Spleen (tissue), 11 donors: ENCODE data around the gene CAMSAP2. TPM values are rescaled to one million over a fixed set of nuclear protein-coding genes. Genes with fewer than 3 reads are reported as not detected.

Experiments
- DNase-seq: peaks from one replicate; pipeline ENCODE4 v3.0.0-alpha.2; 2020
- H3K27ac ChIP-seq, 8 donors: fragments of 200-600 bp; sonication (generic) in 7 of 8; 1 replicate in 4 of 8; 2 replicates in 4 of 8; pipeline versions ENCODE4 v1.5.0 to v1.8.0; 2016 to 2021; ENCODE audit warnings: inconsistent platforms in 4 of 8, mild to moderate bottlenecking in 4 of 8, moderate library complexity in 1 of 8
- H3K27me3 ChIP-seq, 7 donors: fragments of 200-600 bp; sonication (generic) in 6 of 7; replicated peaks in 1 of 7; 1 replicate in 4 of 7; 2 replicates in 3 of 7; pipeline versions ENCODE4 v1.5.0 to v1.8.0; 2016 to 2021; ENCODE audit warnings: inconsistent platforms in 3 of 7, mild to moderate bottlenecking in 1 of 7
- H3K36me3 ChIP-seq, 6 donors: fragments of 200-600 bp; sonication (generic) in 5 of 6; 1 replicate in 4 of 6; 2 replicates in 2 of 6; pipeline versions ENCODE4 v1.5.0 to v1.8.0; 2016 to 2021; ENCODE audit warnings: inconsistent platforms in 2 of 6
- H3K4me1 ChIP-seq, 6 donors: fragments of 200-600 bp; sonication (generic) in 5 of 6; 1 replicate in 3 of 6; 2 replicates in 3 of 6; pipeline versions ENCODE4 v1.5.0 to v1.8.0; 2016 to 2021; ENCODE audit warnings: inconsistent platforms in 3 of 6
- H3K4me3 ChIP-seq, 8 donors: fragments of 200-600 bp; sonication (generic) in 7 of 8; 1 replicate in 4 of 8; 2 replicates in 4 of 8; pipeline versions ENCODE4 v1.5.0 to v1.8.0; 2016 to 2021; ENCODE audit warnings: inconsistent platforms in 4 of 8, mild to moderate bottlenecking in 4 of 8, moderate library complexity in 2 of 8
- H3K9me3 ChIP-seq, 8 donors: fragments of 200-600 bp; sonication (generic) in 7 of 8; 1 replicate in 4 of 8; 2 replicates in 4 of 8; pipeline versions ENCODE4 v1.5.0 to v1.8.0; 2016 to 2021; ENCODE audit warnings: inconsistent platforms in 4 of 8
- POLR2A ChIP-seq, 3 donors: fragments of 450-650 bp; IDR thresholded peaks; one replicate each; pipeline ENCODE4 v1.5.1; 2017; ENCODE audit warnings: antibody characterized with exemption in 3 of 3, mild to moderate bottlenecking in 1 of 3
- POLR2AphosphoS5 ChIP-seq, 3 donors: sonication (generic); formaldehyde crosslinking; IDR thresholded peaks; one replicate each; pipeline ENCODE4 v1.5.1; 2017; ENCODE audit warnings: antibody characterized with exemption in 3 of 3
- WGBS, 5 donors: extraction: QIAGEN DNeasy Blood & Tissue Kit in 3 of 5; methylation state at CpG; one replicate each; pipeline versions ENCODE4 v1.1.5 to v1.1.7; 2013 to 2018; 5-methylcytosine and 5-hydroxymethylcytosine counted together
- intact Hi-C: fragments of 100-400 bp; cut with DNase I; formaldehyde crosslinking; loops from one replicate; pipeline ENCODE4 v1.15.0; 2023; ENCODE audit warnings: low total_unique reads
- polyA plus RNA-seq, 3 donors: library from polyadenylated mRNA; stranded (reverse); fragments of 200-250 nt; gene quantifications; one replicate each; pipeline ENCODE4 v1.2.1, GENCODE V29; 2013
- total RNA-seq, 7 donors: library from RNA; depleted of rRNA in 3 of 7; stranded (reverse); fragments of >200 nt in 3 of 7; fragmentation: NEBNext Ultra II Directional in 4 of 7; extraction: Animal tissue kit (Norgen Biotek cat#: 25700) in 4 of 7; gene quantifications; one replicate each; pipeline versions ENCODE4 v1.1.0 to v1.2.1, GENCODE V29; 2016 to 2021
- TF ChIP-seq, protein P1 (sequence below), 11 experiments: fragments of 200-600 bp in 7 of 11; fragments of 450-650 bp in 4 of 11; sonication (generic) in 4 of 11; IDR thresholded peaks in 8 of 11; conservative IDR thresholded peaks in 3 of 11; 1 replicate in 7 of 11; 2 replicates in 4 of 11; pipeline versions ENCODE4 v1.4.0 to v1.8.0; 2016 to 2021; ENCODE audit warnings: antibody characterized with exemption in 11 of 11, inconsistent platforms in 4 of 11, mild to moderate bottlenecking in 1 of 11
- donor health status: healthy with polysubstance abuse.
- donor health status: DM: no; HTN: no; CAD: no; lungs with moderate emphysema.
- donor health status: DM: no; HTN: no; CAD: no.
- donor health status: Bipolar disorder and iron deficiency.
- donor health status: healthy.
- donor health status: DM: no; HTN: no; CAD: no.
- donor health status: DM: yes; HTN: yes; CAD: no.

The CAMSAP2 gene
- total and polyA plus RNA-seq, 10 donors: 2.1 to 24.7 (median 17.2) TPM

DNA sequence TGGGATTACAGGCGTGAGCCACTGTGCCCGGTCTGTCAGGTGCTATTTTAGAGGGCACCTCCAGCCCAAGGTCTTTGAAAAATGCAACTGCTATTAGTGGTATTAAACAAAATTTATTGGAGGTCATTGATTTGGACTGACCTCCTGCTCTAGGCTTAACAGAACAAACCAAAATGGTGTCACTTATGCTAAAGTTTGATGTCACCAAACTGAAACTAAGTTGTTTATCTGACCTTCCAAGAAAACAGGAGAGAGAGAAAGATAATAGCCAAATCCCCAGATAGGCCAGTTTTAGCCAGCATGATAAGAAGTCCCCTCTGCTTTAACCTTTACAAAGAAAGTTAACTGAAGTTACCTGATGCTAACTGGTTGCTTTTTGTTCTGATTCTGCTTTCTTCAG lies 147.9 kb downstream of the CAMSAP2 start:
- intact Hi-C loops: no loop called here
- no peak for DNase-seq

DNA sequence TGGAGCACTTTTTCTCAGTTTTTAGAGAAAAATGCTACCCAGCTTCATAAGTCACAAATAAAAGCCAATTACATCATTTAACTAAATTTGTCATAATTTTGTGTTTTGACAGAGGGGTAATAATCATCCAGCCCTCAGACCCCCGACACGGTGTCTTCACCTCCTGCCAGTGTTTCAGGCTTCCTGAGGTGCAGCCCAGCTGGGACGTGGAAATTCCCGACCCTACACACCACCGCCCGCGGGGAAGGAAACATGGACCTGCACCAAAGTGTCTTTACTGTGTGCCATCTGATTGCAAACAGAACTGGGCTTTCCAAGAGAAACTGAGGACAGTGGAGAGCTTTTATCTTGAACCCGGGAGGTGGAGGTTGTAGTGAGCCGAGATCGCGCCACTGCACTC lies 148.3 kb downstream of the CAMSAP2 start:
- intact Hi-C loops: no loop called here
- DNase-seq: no peak
- Histone ChIP-seq H3K36me3 (no peaks in the 10 kb centered on the region), H3K27ac (peak overlapping the region in 2 of 8 donors; percentile 54 to 77), H3K4me1 (peaks cover 14 to 66% (median 50%) of the 10 kb centered on the region in 6 donors), H3K27me3 (peaks cover 0 to 22% (median 14%) of the 10 kb centered on the region in 7 donors), H3K9me3 (no peaks in the 10 kb centered on the region), H3K4me3 (peak overlapping the region in 1 of 8 donors; percentile 44)
- TF ChIP-seq POLR2A (IDR thresholded peaks at IDR 0.05) (no peak), POLR2AphosphoS5 (IDR thresholded peaks at IDR 0.05) (no peak)
- TF ChIP-seq, protein P1, sequence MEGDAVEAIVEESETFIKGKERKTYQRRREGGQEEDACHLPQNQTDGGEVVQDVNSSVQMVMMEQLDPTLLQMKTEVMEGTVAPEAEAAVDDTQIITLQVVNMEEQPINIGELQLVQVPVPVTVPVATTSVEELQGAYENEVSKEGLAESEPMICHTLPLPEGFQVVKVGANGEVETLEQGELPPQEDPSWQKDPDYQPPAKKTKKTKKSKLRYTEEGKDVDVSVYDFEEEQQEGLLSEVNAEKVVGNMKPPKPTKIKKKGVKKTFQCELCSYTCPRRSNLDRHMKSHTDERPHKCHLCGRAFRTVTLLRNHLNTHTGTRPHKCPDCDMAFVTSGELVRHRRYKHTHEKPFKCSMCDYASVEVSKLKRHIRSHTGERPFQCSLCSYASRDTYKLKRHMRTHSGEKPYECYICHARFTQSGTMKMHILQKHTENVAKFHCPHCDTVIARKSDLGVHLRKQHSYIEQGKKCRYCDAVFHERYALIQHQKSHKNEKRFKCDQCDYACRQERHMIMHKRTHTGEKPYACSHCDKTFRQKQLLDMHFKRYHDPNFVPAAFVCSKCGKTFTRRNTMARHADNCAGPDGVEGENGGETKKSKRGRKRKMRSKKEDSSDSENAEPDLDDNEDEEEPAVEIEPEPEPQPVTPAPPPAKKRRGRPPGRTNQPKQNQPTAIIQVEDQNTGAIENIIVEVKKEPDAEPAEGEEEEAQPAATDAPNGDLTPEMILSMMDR (IDR thresholded peaks at IDR 0.05 in 8 of 11, conservative IDR thresholded peaks at IDR 0.05 in 3 of 11): no peak
- 50 to 76% (median 67%) methylated on average over 11 of the region's 11 CpGs for WGBS, 5 donors

More for the DNA sequence above, 147.9 kb downstream of the CAMSAP2 start:
- TF ChIP-seq, protein P1 (IDR thresholded peaks at IDR 0.05 in 8 of 11, conservative IDR thresholded peaks at IDR 0.05 in 3 of 11): no peak
- no peak for TF ChIP-seq POLR2A (IDR thresholded peaks at IDR 0.05)
- TF ChIP-seq POLR2AphosphoS5 (IDR thresholded peaks at IDR 0.05): no peak
- Histone ChIP-seq H3K27ac (peak overlapping the region in 2 of 8 donors; percentile 54 to 77), H3K36me3 (no peaks in the 10 kb centered on the region), H3K27me3 (peaks cover 0 to 18% (median 10%) of the 10 kb centered on the region in 7 donors), H3K9me3 (no peaks in the 10 kb centered on the region), H3K4me1 (peaks cover 14 to 62% (median 45%) of the 10 kb centered on the region in 6 donors), H3K4me3 (no peak overlapping the region)
- 89 to 97% (median 90%) methylated on average over 2 of the region's 2 CpGs for WGBS, 5 donors

DNA sequence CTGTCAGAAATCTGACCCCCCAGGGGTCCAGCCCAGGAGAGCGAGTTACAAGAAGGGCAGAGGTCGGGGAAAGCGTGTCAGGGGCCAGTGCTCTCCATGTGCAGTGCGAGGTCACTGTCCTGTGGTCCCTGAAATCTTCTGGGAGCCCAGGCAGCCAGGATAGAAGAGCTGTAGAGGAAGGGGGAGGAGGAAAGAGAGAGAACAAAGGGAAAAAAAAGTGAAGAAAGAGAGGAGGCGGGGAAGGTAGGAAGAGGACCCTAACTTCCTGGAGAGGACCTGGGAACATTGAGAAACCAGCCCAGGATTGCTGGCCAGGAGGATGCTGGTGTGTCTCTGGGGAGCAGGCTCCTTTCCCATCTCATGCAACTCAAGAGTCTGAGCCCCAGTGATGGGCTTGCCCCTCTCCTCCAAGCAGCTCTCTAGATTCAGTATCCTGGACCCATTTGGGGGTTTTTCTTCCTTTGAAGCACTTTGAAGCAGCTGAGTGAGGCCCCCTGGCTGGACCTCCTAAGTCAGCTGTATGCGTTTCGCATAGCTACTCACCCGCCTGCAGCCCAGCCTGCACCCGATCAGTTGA lies 149.2 kb downstream of the CAMSAP2 start:
- H3K4me1 ChIP-seq: peaks cover 14 to 70% (median 51%) of the 10 kb centered on the region in 6 donors
- WGBS, 5 donors: 44 to 61% (median 58%) methylated on average over 9 of the region's 9 CpGs

DNA sequence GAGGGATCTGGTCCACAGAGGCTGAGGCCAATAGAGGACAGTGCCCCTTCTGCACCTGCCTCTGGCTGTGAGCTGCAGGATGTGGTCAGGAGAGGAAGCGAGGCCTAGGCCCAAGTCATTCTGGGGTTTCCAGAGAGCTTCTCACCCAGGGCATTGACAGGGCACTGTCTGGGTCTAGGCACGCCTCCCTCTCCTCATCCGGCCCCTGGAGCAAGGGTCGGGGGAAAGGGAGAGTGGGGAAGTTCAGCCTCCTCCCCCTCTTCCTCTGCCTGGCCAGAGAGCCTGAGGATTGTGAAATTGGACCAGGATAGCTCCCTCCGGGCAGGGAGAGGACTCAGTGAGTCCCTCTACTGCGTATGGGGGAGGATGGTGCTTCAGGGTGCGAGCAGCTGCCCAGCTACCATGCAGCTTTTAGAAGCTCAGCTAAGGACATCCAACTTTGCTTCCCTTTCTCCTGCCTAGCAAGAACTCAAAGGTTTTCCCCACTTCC lies 149.7 kb downstream of the CAMSAP2 start:
- Histone ChIP-seq H3K27ac (peak overlapping the region in 7 of 8 donors; percentile 15 to 77 (median 22)), H3K4me1 (peaks cover 14 to 70% (median 51%) of the 10 kb centered on the region in 6 donors)
- 9 to 25% (median 18%) methylated on average over 7 of the region's 7 CpGs for WGBS, 5 donors

More for the DNA sequence above, 149.2 kb downstream of the CAMSAP2 start:
- Histone ChIP-seq H3K27ac (peak overlapping the region in 5 of 8 donors; percentile 15 to 77 (median 51)), H3K36me3 (no peaks in the 10 kb centered on the region), H3K27me3 (peaks cover 0 to 30% (median 15%) of the 10 kb centered on the region in 7 donors), H3K9me3 (no peaks in the 10 kb centered on the region), H3K4me3 (peak overlapping the region in 1 of 8 donors; percentile 44)
- intact Hi-C loops: no loop called here
- TF ChIP-seq POLR2AphosphoS5 (IDR thresholded peaks at IDR 0.05) (no peak), POLR2A (IDR thresholded peaks at IDR 0.05) (no peak)
- TF ChIP-seq, protein P1 (IDR thresholded peaks at IDR 0.05 in 8 of 11, conservative IDR thresholded peaks at IDR 0.05 in 3 of 11): no peak
- peak; percentile 40 for DNase-seq

More for the DNA sequence above, 149.7 kb downstream of the CAMSAP2 start:
- DNase-seq: peak; percentile 90
- intact Hi-C loops: no loop called here
- Histone ChIP-seq H3K36me3 (no peaks in the 10 kb centered on the region), H3K27me3 (peaks cover 0 to 30% (median 15%) of the 10 kb centered on the region in 7 donors), H3K9me3 (no peaks in the 10 kb centered on the region), H3K4me3 (peak overlapping the region in 1 of 8 donors; percentile 44)
- TF ChIP-seq POLR2AphosphoS5 (IDR thresholded peaks at IDR 0.05) (peak; percentile 60 to 81 (median 74)), POLR2A (IDR thresholded peaks at IDR 0.05) (no peak)
